Pancreas (tissue), 10 donors: ENCODE measurements around the gene MBD6. TPM values are rescaled to one million over a fixed set of nuclear protein-coding genes. Genes with fewer than 3 reads are reported as not detected.

Source experiments
- ATAC-seq, 4 donors: fragments of 200-7000 bp; cut with Tn5 transposase; one replicate each; pipeline versions ENCODE4 v1.8.0 to v1.9.1; 2020; ENCODE audit warnings: mild to moderate bottlenecking in 4 of 4, moderate library complexity in 4 of 4
- DNase-seq, 6 donors: peaks; one replicate each; pipeline ENCODE4 v3.0.0-alpha.2; 2020
- FAIRE-seq: peaks from 2 replicates; lab custom pipeline; 2012; peaks lifted over from hg19 to GRCh38; lab: Jason Lieb, UNC
- H3K27ac ChIP-seq, 4 donors: fragments of 200-600 bp; sonication (generic); 1 replicate in 3 of 4; 2 replicates in 1 of 4; pipeline versions ENCODE4 v1.5.0 to v1.8.0; 2020
- H3K27me3 ChIP-seq, 4 donors: fragments of 200-600 bp; one replicate each; pipeline ENCODE4 v1.8.0; 2021
- H3K36me3 ChIP-seq, 3 donors: fragments of 200-600 bp; sonication (generic) in 1 of 3; one replicate each; pipeline versions ENCODE4 v1.5.0 to v1.8.0; 2020 to 2021
- H3K4me1 ChIP-seq, 3 donors: fragments of 200-600 bp; one replicate each; pipeline ENCODE4 v1.8.0; 2021
- H3K4me3 ChIP-seq, 4 donors: fragments of 200-600 bp; sonication (generic) in 2 of 4; one replicate each; pipeline versions ENCODE4 v1.5.0 to v1.8.0; 2020 to 2021
- H3K9me3 ChIP-seq, 4 donors: fragments of 200-600 bp; one replicate each; pipeline ENCODE4 v1.8.0; 2021
- WGBS, 2 donors: extraction: QIAGEN DNeasy Blood & Tissue Kit; methylation state at CpG; one replicate each; pipeline ENCODE4 v1.1.7; 2013; 5-methylcytosine and 5-hydroxymethylcytosine counted together
- intact Hi-C, 3 donors: fragments of 100-400 bp; cut with DNase I; formaldehyde crosslinking; loops; one replicate each; pipeline versions ENCODE4 v1.11.1 to v1.14.2; 2022
- polyA plus RNA-seq, 2 donors: library from polyadenylated mRNA; stranded (reverse); fragments of 200-250 nt; gene quantifications; one replicate each; pipeline ENCODE4 v1.2.3, GENCODE V29; 2013
- total RNA-seq, 6 donors: library from RNA; stranded (reverse); fragmentation: NEBNext Ultra II Directional in 4 of 6; extraction: Animal tissue kit (Norgen Biotek cat#: 25700) in 4 of 6; gene quantifications; one replicate each; pipeline versions ENCODE4 v1.2.1 to v1.2.4, GENCODE V29; 2021 to 2023
- TF ChIP-seq, protein P1 (sequence below), 4 donors: fragments of 200-600 bp; sonication (generic) in 3 of 4; IDR thresholded peaks; one replicate each; pipeline versions ENCODE4 v1.5.0 to v1.8.0; 2021; ENCODE audit warnings: antibody characterized with exemption in 4 of 4
- donor health status: healthy with polysubstance abuse.
- donor health status: DM: no; HTN: no; CAD: no; lungs with moderate emphysema.
- donor health status: DM: no; HTN: no; CAD: no.
- donor health status: control.
- donor health status: control.
- donor health status: Bipolar disorder and iron deficiency.
- donor health status: DM: yes; HTN: yes; CAD: no.
- donor health status: DM: no; HTN: no; CAD: no.
- donor health status: DM: no; HTN: no; CAD: no.
- donor health status: DM: yes; HTN: yes; CAD: no.

The MBD6 gene
- total and polyA plus RNA-seq, 8 donors, result 37.4 to 87.1 (median 51.9) TPM

DNA sequence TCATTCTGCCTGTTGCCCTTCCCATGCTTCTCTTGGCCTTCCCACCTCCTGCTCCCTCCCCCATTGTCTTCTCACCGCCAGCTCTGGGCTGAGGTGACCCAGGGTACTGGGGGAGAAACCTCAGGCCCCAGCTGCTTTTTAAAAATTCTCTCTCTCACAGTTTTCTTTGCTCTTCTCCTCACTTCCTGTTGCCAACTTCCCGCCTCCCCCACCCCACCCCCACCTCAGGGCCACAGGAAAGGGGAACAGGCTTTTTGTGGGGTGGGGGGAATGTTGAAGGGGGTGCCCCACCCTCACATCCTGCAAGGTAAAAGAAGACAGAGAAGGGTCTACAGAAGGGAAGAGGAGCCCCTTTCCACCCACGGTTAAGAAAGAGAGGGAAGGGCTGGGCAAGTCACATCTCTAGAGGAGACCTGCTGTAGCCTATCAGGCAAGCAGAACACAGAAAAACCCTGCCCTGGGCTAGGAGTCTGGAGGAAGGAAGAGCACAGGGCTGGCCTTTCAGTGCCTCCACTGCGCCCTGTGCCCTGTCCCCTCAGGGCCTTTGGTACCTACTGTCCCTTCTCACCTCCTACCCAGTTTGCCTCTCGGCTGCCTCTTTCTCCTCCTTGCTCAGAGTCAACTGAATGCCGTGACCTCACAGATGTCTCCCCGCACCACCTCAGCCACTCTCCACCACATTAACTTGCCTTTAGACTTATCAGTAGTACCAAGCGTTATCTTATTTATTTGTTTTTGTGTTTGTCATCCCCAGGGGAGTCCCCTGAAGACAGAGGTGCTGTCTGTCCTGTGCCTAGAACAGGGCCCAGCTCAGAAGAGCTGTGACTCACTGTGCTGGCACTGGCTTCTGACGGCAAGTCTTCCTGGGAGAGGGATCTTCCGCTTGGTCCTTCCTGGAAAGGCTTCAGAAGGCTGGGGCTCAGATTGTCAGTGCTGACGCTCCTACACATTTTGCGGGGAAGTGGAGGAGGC is 44.6 kb upstream of the MBD6 start:
- intact Hi-C loops, result no loop called here
- TF ChIP-seq, protein P1, sequence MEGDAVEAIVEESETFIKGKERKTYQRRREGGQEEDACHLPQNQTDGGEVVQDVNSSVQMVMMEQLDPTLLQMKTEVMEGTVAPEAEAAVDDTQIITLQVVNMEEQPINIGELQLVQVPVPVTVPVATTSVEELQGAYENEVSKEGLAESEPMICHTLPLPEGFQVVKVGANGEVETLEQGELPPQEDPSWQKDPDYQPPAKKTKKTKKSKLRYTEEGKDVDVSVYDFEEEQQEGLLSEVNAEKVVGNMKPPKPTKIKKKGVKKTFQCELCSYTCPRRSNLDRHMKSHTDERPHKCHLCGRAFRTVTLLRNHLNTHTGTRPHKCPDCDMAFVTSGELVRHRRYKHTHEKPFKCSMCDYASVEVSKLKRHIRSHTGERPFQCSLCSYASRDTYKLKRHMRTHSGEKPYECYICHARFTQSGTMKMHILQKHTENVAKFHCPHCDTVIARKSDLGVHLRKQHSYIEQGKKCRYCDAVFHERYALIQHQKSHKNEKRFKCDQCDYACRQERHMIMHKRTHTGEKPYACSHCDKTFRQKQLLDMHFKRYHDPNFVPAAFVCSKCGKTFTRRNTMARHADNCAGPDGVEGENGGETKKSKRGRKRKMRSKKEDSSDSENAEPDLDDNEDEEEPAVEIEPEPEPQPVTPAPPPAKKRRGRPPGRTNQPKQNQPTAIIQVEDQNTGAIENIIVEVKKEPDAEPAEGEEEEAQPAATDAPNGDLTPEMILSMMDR (IDR thresholded peaks at IDR 0.05), result no peak
- Histone ChIP-seq H3K27me3 (peaks cover 0 to 4% (median 0%) of the 10 kb centered on the region in 4 donors), H3K4me1 (peaks cover 3 to 5% (median 3%) of the 10 kb centered on the region in 3 donors), H3K27ac (peak overlapping the region in 2 of 4 donors; percentile 33 to 41), H3K36me3 (no peaks in the 10 kb centered on the region), H3K4me3 (peak overlapping the region in 1 of 4 donors; percentile 55), H3K9me3 (no peaks in the 10 kb centered on the region)
- FAIRE-seq (no peak), ATAC-seq (peak in 2 of 4 donors; percentile 29 to 43), DNase-seq (peak in 1 of 6 donors; percentile 35)
- WGBS, 2 donors, result 71 to 80% methylated on average over 12 of the region's 12 CpGs

DNA sequence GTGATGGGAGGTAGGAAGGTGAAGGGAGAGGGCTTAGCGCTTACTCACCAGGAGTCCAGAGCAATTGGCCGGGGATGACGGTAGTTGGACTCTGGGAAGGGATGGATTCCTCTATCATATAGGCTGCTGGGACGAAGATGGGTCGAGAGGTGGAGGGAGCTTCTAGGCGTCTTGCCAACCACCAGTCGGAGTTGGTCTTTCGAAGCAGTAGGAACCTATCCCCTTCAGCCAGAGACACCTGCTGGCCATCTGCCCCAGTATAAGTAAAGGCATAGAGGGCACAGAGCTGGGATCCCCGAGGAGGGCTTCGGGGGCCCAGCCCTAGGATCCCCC is 43.6 kb upstream of the MBD6 start:
- intact Hi-C loops, result no loop called here
- ATAC-seq (no peak), FAIRE-seq (no peak), DNase-seq (peak in 1 of 6 donors; percentile 43)
- WGBS, 2 donors, result 63 to 75% methylated on average over 10 of the region's 10 CpGs
- H3K9me3 ChIP-seq, result no peaks in the 10 kb centered on the region
- peaks cover 3 to 5% (median 3%) of the 10 kb centered on the region in 3 donors for H3K4me1 ChIP-seq
- peaks cover 0 to 4% (median 0%) of the 10 kb centered on the region in 4 donors for H3K27me3 ChIP-seq
- TF ChIP-seq, protein P1 (IDR thresholded peaks at IDR 0.05), result no peak
- H3K27ac ChIP-seq, result peak overlapping the region in 2 of 4 donors; percentile 28 to 41
- H3K36me3 ChIP-seq, result no peaks in the 10 kb centered on the region
- H3K4me3 ChIP-seq, result no peak overlapping the region

DNA sequence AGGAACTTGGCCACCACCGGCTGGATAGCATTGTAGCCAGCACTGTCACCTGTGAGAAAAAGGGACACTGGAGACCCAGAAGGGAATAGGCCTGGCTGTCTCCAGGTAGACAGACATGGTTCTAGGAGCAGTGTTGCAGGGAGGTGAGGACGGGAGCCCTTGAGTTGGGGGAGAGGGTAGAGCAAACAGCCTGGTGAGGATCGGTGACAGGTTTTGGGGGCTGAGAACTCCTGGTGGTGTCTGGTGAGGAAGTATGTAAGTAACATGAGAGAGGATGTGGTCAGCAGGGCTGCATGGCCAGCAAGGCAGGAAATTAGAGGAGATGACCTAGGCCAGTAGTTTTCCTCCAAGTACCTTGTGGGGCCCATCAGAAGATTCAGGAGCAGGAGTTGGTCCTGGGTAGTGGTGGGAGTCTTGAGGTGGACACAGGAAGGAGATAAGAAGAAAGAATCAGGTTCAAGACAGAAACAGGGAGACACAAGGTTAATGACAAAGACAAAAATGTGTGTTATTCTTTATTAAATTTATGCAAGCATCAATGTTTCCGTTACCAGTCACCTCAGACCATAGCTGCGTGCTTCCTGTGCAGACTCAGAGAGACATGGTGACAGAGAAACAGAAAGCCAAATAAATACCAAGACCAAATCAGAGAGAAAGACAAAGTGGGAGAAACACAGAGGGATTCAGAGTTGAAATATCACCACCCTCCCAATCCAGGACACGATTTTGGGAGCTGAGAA is 43.1 kb upstream of the MBD6 start, which contains the start of gene ARHGAP9:
ARHGAP9 (minus strand) TSS at position 491 of the 740 bp plus-strand sequence; CDS start at position 31, 460 bp downstream.
- no peaks in the 10 kb centered on the region for H3K36me3 ChIP-seq
- FAIRE-seq (no peak), DNase-seq (no peak), ATAC-seq (peak in 1 of 4 donors; percentile 14)
- peaks cover 3 to 5% (median 3%) of the 10 kb centered on the region in 3 donors for H3K4me1 ChIP-seq
- no peak within 1 kb of the TSS for H3K4me3 ChIP-seq
- WGBS, 2 donors, result 57 to 65% methylated on average over 6 of the region's 6 CpGs
- peak within 1 kb of the TSS in 2 of 4 donors; percentile 28 to 41 for H3K27ac ChIP-seq
- peaks cover 0 to 4% (median 0%) of the 10 kb centered on the region in 4 donors for H3K27me3 ChIP-seq
- TF ChIP-seq, protein P1 (IDR thresholded peaks at IDR 0.05), result no peak
- intact Hi-C loops, result no loop called here
- H3K9me3 ChIP-seq, result no peaks in the 10 kb centered on the region

DNA sequence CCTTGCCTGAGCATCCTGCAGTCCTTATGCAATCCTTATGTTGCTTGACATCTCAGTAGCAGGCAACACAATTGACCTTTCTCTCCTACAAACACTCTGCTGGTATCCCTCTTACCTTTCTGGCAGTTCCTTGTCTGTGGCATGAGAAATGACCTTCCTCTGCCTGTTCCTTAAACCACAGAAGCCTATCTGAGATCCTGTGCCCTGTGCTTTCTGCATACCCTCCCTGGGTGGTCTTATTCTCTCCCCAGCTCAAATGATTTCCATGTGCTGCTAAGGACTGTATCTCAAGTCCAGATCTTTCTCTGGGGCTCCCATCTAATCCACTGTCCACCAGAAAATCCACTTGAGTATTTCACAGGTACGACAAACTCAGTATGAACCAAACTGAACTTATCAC is 41.0 kb upstream of the MBD6 start:
- no peak overlapping the region for H3K27ac ChIP-seq
- FAIRE-seq (no peak), ATAC-seq (no peak), DNase-seq (no peak)
- H3K4me1 ChIP-seq, result no peaks in the 10 kb centered on the region
- H3K9me3 ChIP-seq, result no peaks in the 10 kb centered on the region
- H3K4me3 ChIP-seq, result no peak overlapping the region
- TF ChIP-seq, protein P1 (IDR thresholded peaks at IDR 0.05), result no peak
- no peaks in the 10 kb centered on the region for H3K27me3 ChIP-seq
- no peaks in the 10 kb centered on the region for H3K36me3 ChIP-seq
- WGBS, 2 donors, result 55 to 71% methylated on average over 1 of the region's 1 CpG
- intact Hi-C loops, result no loop called here
